Stomach (tissue), 4 donors: Measurements from ENCODE around the gene SH3RF3.

Source experiments
- EP300 ChIP-seq: sonication (generic); formaldehyde crosslinking; IDR thresholded peaks from one replicate; pipeline ENCODE4 v1.6.1; 2017; ENCODE audit warnings: antibody characterized with exemption
- POLR2A ChIP-seq, 4 donors: fragments of 450-650 bp; IDR thresholded peaks; one replicate each; pipeline ENCODE4 v1.6.1; 2016; ENCODE audit warnings: antibody characterized with exemption in 4 of 4, control low read depth in 2 of 4, mild to moderate bottlenecking in 1 of 4, moderate library complexity in 1 of 4
- POLR2AphosphoS5 ChIP-seq, 3 donors: sonication (generic); formaldehyde crosslinking; IDR thresholded peaks; one replicate each; pipeline ENCODE4 v1.6.1; 2016; ENCODE audit warnings: antibody characterized with exemption in 3 of 3
- TF ChIP-seq, protein P1 (sequence below), 7 experiments: fragments of 450-650 bp in 4 of 7; fragments of 200-600 bp in 3 of 7; sonication (generic) in 3 of 7; IDR thresholded peaks; one replicate each; pipeline ENCODE4 v1.5.1; 2016 to 2019; ENCODE audit warnings: antibody characterized with exemption in 7 of 7, control low read depth in 2 of 7, mild to moderate bottlenecking in 1 of 7

DNA sequence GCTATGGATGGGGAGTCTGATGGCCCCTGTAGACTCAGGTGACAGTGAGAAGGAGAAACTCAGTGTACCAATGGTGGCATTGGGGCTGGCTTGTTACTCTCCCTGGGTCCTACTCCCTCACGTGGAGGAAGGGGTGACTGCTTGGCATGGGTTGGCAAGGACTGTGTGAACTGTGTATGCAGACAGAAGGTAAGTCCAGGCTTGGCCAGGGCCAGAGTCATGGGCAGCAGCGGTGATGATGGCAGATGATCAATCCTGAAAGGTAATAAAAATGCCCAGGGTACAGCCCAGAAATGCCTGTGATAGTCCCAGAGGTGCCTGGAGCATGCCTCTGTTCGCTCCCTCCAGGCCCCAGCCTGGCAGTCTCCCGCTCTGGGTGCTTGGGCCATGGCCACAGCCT, 153.9 kb downstream of the SH3RF3 start:
- TF ChIP-seq, protein P1, sequence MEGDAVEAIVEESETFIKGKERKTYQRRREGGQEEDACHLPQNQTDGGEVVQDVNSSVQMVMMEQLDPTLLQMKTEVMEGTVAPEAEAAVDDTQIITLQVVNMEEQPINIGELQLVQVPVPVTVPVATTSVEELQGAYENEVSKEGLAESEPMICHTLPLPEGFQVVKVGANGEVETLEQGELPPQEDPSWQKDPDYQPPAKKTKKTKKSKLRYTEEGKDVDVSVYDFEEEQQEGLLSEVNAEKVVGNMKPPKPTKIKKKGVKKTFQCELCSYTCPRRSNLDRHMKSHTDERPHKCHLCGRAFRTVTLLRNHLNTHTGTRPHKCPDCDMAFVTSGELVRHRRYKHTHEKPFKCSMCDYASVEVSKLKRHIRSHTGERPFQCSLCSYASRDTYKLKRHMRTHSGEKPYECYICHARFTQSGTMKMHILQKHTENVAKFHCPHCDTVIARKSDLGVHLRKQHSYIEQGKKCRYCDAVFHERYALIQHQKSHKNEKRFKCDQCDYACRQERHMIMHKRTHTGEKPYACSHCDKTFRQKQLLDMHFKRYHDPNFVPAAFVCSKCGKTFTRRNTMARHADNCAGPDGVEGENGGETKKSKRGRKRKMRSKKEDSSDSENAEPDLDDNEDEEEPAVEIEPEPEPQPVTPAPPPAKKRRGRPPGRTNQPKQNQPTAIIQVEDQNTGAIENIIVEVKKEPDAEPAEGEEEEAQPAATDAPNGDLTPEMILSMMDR (IDR thresholded peaks at IDR 0.05): no peak
- TF ChIP-seq EP300 (no peak), POLR2AphosphoS5 (IDR thresholded peaks at IDR 0.05) (no peak), POLR2A (IDR thresholded peaks at IDR 0.05) (no peak)
